Left lung (tissue), 10 donors: Measurements from ENCODE around the gene KCTD10. TPM values are rescaled to one million over a fixed set of nuclear protein-coding genes. Genes with fewer than 3 reads are reported as not detected.
"Not testable (repeated sequence)": the region's sequence is repeated elsewhere in the genome, so short reads cannot be mapped to it uniquely, and the experiment has no call there.

ENCODE experiments used
- ATAC-seq: fragments of 200-7000 bp; cut with Tn5 transposase; one replicate; pipeline ENCODE4 v1.9.1; 2020; ENCODE audit warnings: moderate library complexity
- DNase-seq, 4 donors: peaks; one replicate each; pipeline ENCODE4 v3.0.0-alpha.2; 2013 to 2020
- H3K27ac ChIP-seq, 2 donors: fragments of 200-600 bp; sonication (generic) in 1 of 2; one replicate each; pipeline versions ENCODE4 v1.5.0 to v1.8.0; 2020 to 2021
- H3K27me3 ChIP-seq, 2 donors: fragments of 200-600 bp; sonication (generic) in 1 of 2; one replicate each; pipeline versions ENCODE4 v1.5.0 to v1.8.0; 2020 to 2021
- H3K36me3 ChIP-seq, 2 donors: fragments of 200-600 bp; sonication (generic) in 1 of 2; one replicate each; pipeline versions ENCODE4 v1.5.0 to v1.8.0; 2020 to 2021
- H3K4me1 ChIP-seq, 2 donors: fragments of 200-600 bp; one replicate each; pipeline ENCODE4 v1.8.0; 2021
- H3K4me3 ChIP-seq, 2 donors: fragments of 200-600 bp; sonication (generic) in 1 of 2; one replicate each; pipeline versions ENCODE4 v1.5.0 to v1.8.0; 2020 to 2021; ENCODE audit warnings: mild to moderate bottlenecking in 1 of 2
- H3K9me3 ChIP-seq, 2 donors: fragments of 200-600 bp; sonication (generic) in 1 of 2; one replicate each; pipeline versions ENCODE4 v1.5.0 to v1.8.0; 2020 to 2021
- CTCF ChIP-seq, 2 donors: fragments of 200-600 bp; sonication (generic) in 1 of 2; IDR thresholded peaks; one replicate each; pipeline versions ENCODE4 v1.5.0 to v1.8.0; 2021; ENCODE audit warnings: antibody characterized with exemption in 2 of 2
- intact Hi-C, 2 donors: fragments of 100-400 bp; cut with DNase I; formaldehyde crosslinking; loops; one replicate each; pipeline versions ENCODE4 v1.11.2 to v1.14.2; 2022
- polyA plus RNA-seq, 6 donors: library from polyadenylated mRNA; unstranded; fragments of 120-200 nt; gene quantifications; one replicate each; pipeline ENCODE4 v1.2.1, GENCODE V29; 2013; ENCODE audit not compliant: insufficient read length in 6 of 6
- total RNA-seq, 2 donors: library from RNA; stranded (reverse); fragmentation: NEBNext Ultra II Directional; extraction: Animal tissue kit (Norgen Biotek cat#: 25700); gene quantifications; one replicate each; pipeline ENCODE4 v1.2.1, GENCODE V29; 2021
- donor health status: DM: no; HTN: yes; CAD: no.
- donor health status: DM: no; HTN: no; CAD: no.

KCTD10 gene
- total and polyA plus RNA-seq, 8 donors = 42.7 to 68.2 (median 49.7) TPM

- ATAC-seq = peak; percentile 6
Observed at GRCh38 chr12:109475993-109476806, 900 bp downstream of the KCTD10 start.

GRCh38 chr12:109475121-109475520 lies 2.0 kb downstream of the KCTD10 start:
- ATAC-seq (no peak), DNase-seq (no peak)
- peaks cover 0 to 12% of the 10 kb centered on the region in 2 donors for H3K36me3 ChIP-seq
- intact Hi-C loops = no loop called here
- H3K9me3 ChIP-seq = no peaks in the 10 kb centered on the region
- H3K27ac ChIP-seq = no peak overlapping the region
- no peak for TF ChIP-seq CTCF (IDR thresholded peaks at IDR 0.05)
- peaks cover 20 to 60% of the 10 kb centered on the region in 2 donors for H3K4me1 ChIP-seq
- peak overlapping the region in 1 of 2 donors; percentile 90 for H3K4me3 ChIP-seq
- H3K27me3 ChIP-seq = no peaks in the 10 kb centered on the region

More at GRCh38 chr12:109475993-109476806, 900 bp downstream of the KCTD10 start:
- Histone ChIP-seq H3K4me1 (peaks cover 20 to 50% of the 10 kb centered on the region in 2 donors), H3K27me3 (no peaks in the 10 kb centered on the region), H3K27ac (peak overlapping the region; percentile 89 to 97), H3K36me3 (peaks cover 0 to 12% of the 10 kb centered on the region in 2 donors), H3K4me3 (peak overlapping the region; percentile 72 to 90), H3K9me3 (no peaks in the 10 kb centered on the region)
- TF ChIP-seq CTCF (IDR thresholded peaks at IDR 0.05) = no peak
- no peak for DNase-seq
- intact Hi-C loops = loop anchor here in 1 of 2 donors (2.0 kb wide), 1 partner anchor 43 kb away; no protein-coding TSS in a partner anchor

- intact Hi-C loops, ATAC-seq, H3K4me3 ChIP-seq, DNase-seq, H3K9me3 ChIP-seq, H3K27me3 ChIP-seq: not testable (repeated sequence)
- H3K4me1 ChIP-seq = peaks cover 19 to 61% of the 10 kb centered on the region in 2 donors
- H3K27ac ChIP-seq = peak overlapping the region in 1 of 2 donors; percentile 16
- H3K36me3 ChIP-seq = peaks cover 0 to 22% of the 10 kb centered on the region in 2 donors
Observed at GRCh38 chr12:109473526-109474270, 3.4 kb downstream of the KCTD10 start.

- H3K4me3 ChIP-seq = no peak overlapping the region
- peak; percentile 9 for ATAC-seq
- no peak for DNase-seq
- H3K4me1 ChIP-seq = peaks cover 12 to 61% of the 10 kb centered on the region in 2 donors
- TF ChIP-seq CTCF (IDR thresholded peaks at IDR 0.05) = no peak
- no peaks in the 10 kb centered on the region for H3K27me3 ChIP-seq
- intact Hi-C loops = no loop called here
- no peaks in the 10 kb centered on the region for H3K9me3 ChIP-seq
- H3K36me3 ChIP-seq = peaks cover 0 to 29% of the 10 kb centered on the region in 2 donors
- H3K27ac ChIP-seq = no peak overlapping the region
Observed at GRCh38 chr12:109473006-109473405, 4.1 kb downstream of the KCTD10 start.

- intact Hi-C loops = no loop called here
Observed at GRCh38 chr12:109469517-109469916, 7.6 kb downstream of the KCTD10 start.

More at GRCh38 chr12:109469517-109469916, 7.6 kb downstream of the KCTD10 start:
- Histone ChIP-seq H3K27me3 (no peaks in the 10 kb centered on the region), H3K4me1 (peaks cover 15 to 74% of the 10 kb centered on the region in 2 donors), H3K27ac (peak overlapping the region in 1 of 2 donors; percentile 19), H3K4me3 (no peak overlapping the region), H3K9me3 (no peaks in the 10 kb centered on the region), H3K36me3 (peaks cover 0 to 62% of the 10 kb centered on the region in 2 donors)
- no peak for TF ChIP-seq CTCF (IDR thresholded peaks at IDR 0.05)
- no peak for DNase-seq
- no peak for ATAC-seq
